Activated CD4-positive, CD25-positive, alpha-beta regulatory T cell (primary cell): ENCODE results near the gene B4GALT2.

Experiments
- DNase-seq, 4 experiments: peaks; one replicate each; lab custom pipeline; 2025; lab: John Stamatoyannopoulos, UW

Gene B4GALT2

DNA sequence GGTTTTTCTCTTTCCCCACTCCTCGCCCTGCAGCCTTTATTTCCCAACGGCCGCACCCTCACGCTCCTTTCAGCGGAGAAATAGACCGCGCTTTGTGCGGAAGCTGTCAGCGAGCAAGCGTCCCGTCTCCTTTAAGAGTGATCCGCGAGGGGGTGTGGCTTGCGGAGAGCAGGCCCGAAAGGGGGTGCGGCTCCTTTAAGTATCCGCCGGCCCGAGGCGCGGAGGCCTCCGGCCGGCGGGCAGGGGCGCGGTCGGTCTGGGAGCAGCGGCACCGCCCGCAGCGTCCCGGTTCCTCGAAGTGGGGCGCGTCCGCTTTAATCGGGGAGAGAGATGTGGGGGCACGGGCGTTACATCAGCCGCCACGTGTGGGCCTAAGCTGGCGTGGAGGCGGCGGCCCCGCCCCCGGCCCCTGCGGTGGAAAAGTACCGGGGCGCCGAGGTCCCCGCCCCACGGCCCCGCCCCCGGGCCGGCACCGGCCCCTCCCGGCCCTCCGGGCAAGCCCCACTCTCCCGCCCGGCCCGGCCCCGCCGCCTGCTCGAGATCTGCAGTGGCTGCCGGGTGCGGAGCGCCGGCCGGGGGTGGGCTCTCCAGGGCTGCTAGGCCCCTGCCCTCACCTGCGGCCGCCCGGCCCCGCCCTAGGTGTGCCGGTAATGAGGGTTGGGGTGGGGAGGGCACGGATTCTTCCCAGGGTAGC lies 51.0 kb downstream of the B4GALT2 start:
- DNase-seq: peak; percentile 72 to 87 (median 80)

DNA sequence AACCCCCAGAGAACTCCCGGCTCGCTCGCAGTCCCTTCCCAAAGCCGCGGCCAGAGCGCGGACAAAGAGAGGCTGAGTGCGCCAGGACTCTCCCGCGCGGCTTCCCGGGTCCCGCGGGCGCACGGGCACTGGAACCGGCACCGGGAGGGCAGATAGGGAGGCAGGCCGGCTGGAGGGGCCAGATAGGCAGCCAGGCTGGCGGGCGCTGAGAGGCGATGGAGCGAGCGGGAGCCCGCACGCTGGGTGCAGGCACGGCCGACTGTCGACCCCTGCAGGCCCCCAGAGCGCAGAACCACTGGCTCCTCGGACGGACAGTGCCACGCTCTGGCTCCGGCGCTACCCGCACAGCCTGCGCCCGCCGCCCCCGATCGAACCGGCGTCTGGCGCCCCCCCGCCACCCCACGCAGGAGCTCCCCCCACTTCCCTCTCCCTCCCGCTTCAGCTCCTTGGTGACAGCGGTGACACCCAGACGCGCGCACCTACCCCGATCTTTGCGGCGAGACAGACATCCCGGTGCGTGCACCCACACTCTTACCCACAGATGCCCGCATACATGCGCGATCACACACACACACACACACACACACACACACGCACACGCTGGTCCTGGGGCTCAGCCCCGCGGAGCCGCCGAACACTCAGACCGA lies 51.7 kb downstream of the B4GALT2 start:
- DNase-seq: peak in 2 of 4 experiments; percentile 24 to 31

DNA sequence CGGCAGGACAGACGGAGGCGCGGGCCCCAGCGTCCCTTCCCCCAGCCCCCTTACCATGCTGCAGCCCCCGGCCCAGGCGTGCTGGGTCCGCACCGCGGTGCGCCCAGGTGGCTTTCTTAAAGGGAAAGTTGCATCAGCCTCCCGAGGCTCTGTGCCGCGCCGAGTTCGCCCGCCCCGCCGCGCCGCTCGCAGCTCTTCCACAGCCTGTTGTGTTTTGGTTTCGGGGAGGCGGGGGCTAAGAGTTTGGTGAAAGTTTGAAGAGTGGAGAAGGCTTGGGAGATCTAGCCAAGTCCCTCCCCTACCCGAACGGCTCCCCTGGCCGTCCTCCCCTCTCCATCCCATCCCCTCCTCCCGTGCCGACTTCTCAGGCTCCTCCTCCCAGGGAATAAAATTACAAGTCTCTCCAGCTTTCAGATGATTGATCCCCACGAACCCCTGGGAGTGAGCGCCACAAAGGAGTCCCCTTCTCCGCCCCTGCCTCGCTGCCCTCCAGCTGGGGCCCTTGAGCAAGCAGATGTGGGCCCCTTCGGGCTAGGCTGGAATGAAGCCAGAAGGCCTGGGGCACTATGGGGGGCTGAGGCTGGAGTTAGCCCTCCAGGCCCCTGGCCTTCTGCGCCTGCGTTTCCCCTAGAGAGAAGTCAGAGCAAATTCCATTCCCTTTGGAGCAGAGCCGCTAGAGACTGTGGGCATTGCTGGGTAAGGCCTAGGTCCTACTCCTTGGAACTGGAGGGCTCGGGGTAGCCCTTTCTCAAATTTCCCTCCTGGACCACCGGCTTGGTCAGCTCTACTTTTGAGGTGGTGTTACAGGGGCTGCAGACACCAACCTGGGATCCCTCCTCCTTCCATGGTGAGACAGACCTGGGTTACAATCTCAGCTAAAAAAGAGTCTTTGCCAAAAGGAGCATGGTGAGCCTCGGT lies 52.5 kb downstream of the B4GALT2 start, which contains the start of gene SLC6A9:
Gene SLC6A9 (minus strand): TSS at position 211 of the 918 bp plus-strand sequence. CDS start 7,185 bp downstream, outside the sequence.
- DNase-seq: peak in 2 of 4 experiments; percentile 26 to 31

DNA sequence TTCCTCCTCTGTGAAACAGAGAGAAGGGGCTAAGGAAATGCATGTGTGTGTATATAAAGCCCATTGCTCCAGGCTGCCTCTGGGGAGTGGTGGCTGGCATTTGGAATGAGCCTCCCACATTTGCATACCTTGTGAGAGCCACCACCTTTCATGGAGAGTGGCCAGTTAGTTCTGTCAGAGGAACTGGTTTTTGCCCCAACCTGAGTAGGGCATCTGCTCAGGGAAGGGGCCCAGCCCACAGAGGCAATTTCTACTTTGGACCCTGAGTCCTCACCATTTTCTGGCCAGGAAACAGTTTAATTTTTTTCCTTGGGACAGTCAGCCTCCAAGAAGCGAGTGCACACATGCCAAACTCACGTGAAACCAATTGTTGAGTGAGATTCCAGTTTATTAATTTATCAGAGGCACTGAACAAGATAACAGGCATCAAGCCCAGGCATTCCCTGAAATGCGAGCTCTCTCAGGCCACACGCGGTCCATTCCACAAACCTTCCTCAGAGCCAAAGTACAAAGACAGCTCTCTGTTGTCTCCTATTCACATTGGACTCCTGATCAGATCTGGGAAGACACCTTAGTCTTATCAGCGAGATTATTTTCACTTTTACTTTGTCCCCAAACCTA lies 53.3 kb downstream of the B4GALT2 start:
- DNase-seq: no peak

DNA sequence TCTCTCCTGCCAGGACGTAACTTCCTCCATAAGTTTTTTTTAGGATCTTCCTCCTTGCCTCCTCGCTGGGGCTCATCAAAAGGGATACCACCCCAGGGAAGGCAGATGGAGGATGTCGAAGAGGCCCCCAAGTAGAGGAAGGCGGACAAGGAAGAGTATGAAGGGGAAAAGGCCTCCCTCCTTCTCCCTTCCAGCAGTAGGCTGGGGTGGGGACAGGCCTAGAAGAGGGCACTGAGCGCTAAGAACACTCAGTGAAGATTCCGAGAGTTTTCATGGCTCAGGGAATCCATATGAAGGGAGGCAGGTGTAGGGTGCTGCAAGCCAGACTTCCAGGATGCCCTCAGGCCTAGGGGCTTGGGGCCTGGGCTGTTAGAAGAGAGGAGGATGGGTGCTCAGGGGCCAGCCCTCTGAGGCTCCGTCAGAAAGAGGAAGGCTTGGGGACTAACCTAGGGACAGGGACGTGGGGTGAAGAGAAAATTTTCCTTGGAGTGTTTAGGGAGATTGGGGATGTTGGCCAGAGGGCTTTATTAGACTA lies 54.1 kb downstream of the B4GALT2 start:
- DNase-seq: no peak

DNA sequence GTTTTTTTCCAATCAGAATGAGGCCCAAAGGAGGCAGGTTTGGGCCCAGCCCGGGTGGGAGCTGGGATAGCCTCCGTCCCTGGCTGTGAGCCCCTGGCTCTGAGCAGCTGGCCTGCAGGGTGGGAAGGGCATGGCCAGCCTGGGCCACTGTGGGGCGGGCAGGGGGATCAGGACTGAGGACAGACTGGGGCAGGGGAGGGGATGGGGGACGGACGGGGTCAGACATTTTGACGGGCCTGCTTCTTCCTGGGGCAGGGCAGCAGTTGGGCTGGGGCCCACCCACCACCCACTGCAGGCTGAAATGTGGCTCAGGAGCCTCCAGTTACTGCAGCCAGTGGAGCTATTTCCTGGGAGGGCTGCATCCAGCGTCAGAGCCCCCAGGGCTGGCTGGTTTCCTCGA lies 54.7 kb downstream of the B4GALT2 start:
- DNase-seq: no peak

DNA sequence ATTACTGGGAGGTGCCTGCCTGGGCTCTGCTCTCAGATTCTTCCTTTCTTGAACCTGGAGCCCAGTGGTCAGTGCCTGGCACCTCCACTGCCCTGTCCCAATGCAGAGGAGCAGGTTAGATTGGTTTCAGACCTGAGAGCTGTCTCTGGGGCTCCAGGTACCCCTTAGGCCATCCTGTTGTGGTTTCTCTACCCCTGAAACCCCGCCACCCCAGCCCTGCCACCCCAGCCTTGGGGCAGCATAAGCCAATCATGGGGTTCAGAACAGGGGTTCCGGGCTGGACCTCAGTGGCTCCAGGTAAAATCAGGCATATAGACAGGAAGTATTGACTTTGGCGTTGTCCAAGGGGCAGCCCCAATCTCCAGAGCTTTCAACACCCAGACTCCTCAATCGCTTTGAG lies 55.4 kb downstream of the B4GALT2 start:
- no peak for DNase-seq

DNA sequence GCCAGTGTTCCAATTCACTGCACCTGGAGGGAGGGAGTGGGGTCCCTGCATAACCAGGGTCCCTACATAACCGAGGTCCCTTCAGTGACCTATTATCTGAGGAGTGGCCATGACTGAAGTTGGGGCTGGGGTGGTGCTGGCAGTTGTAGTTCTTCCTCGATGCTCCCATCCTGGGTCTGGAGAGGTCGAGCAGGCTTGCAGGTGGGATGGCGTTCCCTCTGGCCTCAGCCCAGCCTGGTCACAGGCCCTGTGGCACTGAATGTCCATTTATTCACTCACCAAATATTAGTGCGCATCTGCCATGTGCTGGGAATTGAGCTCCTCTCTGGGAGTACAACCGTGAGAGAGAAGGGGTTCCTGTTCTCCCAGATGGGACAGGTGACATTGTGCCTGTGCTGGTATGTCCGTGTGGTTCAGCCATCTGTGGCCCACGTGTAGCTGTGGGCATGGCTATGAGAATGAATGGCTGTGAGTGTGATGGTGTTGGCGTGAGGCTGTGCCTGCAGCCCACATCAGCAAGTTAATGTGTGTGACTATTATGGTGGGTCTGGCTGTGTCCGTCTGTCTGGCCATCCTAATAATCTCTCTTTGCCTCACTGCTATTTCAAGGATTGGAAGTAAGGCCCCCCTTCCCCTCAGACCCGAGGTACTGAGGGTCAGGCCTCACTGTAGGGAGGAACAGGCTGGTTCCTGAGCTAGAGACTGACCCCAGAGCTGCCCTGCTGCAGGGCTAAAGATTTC lies 56.1 kb downstream of the B4GALT2 start:
- DNase-seq: no peak

DNA sequence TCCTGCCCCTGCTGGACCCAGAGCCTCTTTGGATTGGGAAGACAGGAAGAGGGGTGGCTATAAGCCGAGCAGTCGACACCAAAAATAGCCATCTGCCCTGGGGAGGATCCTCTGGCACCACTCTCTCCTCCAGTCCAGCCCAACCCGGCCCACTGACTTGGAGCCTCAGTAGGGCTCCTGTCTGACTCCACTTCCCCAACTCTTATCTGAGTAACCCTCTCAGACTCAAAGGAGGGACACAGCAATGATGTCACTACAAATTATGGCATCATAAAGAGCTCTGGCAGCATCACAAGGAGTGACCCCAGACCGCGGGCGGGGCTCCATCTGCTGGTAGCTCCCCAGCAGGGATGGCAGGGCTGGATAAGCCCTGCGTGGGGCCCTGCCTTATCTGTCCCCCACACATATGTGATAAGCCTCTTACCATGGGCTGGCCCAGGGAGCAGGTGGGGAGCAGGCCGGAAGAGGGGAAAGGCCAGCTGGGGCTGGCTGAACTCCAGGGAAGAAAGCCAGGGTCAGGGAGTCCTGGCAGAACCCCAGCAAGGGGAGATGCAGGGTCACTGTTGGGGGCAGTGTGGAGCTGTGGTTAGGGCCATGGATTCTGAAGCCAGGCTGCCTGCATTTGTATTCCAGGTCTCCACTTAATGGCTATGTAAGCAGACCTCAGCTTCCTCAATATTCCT lies 56.9 kb downstream of the B4GALT2 start:
- DNase-seq: no peak

DNA sequence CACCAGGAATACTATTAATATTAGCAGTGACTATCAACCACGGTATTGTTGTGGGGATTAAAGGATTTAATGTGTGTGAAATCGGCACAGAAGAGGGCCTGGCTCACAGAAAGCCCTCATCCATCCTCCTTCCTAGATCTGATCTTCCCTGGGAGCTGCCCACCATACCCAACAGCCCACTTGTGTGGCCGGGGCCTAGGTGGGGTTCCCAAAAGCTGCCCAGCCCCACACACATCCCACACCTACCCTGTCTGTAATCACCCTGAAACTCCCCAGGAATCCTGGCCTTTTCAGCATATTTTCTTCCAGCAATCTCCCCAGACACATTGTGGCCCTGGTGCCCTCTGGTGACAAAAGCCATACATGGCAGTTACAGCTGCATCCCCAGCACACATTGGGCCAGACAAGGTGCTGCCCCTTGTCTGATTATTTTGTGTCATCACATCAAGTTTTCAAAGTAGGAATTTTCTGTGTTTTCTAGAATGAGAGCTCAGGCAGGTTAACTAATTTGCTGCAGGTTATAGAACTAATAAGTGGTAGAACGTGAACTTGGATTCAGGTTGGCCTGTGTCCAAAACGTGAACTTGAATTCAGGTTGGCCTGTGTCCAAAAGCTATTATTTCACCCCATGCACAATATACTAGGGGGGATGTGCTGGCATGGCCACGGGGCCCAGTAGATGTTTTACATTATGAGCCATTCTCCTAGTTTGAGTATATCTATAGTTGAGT lies 57.6 kb downstream of the B4GALT2 start:
- peak; percentile 19 to 50 (median 29) for DNase-seq

DNA sequence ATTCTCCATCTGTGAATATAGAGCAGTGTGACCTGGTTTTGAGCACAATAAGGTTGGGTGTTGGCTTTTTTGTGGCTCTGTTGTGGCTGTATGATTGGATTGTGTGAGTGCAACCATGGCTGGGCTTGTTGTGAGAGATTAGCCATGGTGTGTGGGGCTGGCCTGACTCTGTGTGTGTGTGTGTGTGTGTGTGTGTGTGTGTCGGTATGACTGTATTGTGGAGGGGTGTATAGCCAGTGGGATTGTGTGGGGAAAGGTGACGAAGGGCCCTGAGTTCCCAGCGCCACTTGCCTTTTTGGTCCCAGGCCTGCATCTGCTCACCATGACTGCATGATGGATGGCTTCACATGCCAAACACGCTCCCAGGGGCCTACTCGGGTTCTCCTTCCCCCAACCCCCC lies 58.1 kb downstream of the B4GALT2 start:
- DNase-seq: no peak

DNA sequence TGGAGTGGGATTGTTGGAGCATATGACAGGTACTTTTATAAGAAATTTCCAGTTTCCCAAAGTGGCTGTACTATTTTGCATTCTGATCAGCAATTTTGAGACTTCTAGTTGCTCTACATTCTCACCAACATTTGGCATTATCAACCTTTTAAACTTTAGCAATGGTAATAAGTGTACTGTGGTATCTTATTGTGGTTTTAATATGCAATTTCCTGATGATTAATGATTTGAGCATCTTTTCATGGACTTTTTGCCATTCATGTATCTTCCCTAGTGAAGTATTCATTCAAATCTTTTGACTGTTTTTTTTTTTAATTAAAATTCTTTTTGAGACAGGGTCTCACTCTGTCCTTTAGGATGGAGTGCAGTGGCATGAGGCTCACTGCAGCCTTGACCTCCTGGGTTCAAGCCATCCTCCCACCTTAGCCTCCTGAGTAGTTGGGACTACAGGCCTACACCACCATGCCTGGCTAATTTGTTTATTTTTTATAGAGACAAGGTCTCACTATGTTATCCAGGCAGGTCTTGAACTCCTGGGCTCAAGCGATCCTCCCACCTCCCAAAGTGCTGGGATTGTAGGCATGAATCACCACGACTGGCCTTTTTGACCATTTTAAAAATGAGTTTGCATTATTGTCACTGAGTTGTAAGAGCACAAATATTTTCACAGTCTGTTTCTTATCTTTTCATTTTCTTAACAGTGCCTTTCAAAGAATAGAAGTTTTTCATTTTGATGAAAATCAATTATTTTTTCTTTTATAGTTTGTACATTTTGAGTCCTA lies 60.1 kb downstream of the B4GALT2 start:
- DNase-seq: no peak

DNA sequence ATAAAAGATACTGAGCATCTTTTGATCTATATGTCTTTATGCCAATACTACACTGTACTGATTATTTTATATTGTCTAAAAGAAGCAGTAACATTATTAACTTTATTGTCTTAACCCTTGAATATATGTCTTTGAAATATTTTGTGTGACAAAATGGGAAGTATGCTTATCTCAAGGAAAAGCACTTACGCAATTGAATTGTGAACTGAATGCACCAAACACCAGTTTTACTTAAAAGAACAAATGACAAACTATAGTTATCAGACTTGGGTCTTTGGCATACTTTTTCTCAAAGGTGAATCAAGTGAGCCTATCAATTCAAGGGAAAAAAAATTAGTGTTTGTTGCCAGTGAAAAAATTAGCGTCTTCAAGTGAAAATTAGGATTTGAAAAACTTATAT lies 61.4 kb downstream of the B4GALT2 start:
- no peak for DNase-seq
